UCSD-AML1 (cell line): ENCODE data around the gene IFT122.
"Not testable (repeated sequence)": the region's sequence is repeated elsewhere in the genome, so short reads cannot be mapped to it uniquely, and the experiment has no call there.

Source experiments
- DNase-seq: peaks from one replicate; lab custom pipeline; 2025; ENCODE audit not compliant: unreplicated experiment; lab: John Stamatoyannopoulos, UW

The IFT122 gene

GRCh38 chr3:129439817-129440617, at the start of gene IFT122, which contains the start of gene MBD4:
Gene IFT122 (plus strand): TSS chr3:129440224. CDS start chr3:129440331, 107 bp downstream.
Gene MBD4 (minus strand): TSS chr3:129439948. CDS start chr3:129439833, 115 bp downstream.
- DNase-seq, result peak; percentile 99

GRCh38 chr3:129391583-129391982, 48.4 kb upstream of the IFT122 start:
- not testable (repeated sequence) for DNase-seq

DNA sequence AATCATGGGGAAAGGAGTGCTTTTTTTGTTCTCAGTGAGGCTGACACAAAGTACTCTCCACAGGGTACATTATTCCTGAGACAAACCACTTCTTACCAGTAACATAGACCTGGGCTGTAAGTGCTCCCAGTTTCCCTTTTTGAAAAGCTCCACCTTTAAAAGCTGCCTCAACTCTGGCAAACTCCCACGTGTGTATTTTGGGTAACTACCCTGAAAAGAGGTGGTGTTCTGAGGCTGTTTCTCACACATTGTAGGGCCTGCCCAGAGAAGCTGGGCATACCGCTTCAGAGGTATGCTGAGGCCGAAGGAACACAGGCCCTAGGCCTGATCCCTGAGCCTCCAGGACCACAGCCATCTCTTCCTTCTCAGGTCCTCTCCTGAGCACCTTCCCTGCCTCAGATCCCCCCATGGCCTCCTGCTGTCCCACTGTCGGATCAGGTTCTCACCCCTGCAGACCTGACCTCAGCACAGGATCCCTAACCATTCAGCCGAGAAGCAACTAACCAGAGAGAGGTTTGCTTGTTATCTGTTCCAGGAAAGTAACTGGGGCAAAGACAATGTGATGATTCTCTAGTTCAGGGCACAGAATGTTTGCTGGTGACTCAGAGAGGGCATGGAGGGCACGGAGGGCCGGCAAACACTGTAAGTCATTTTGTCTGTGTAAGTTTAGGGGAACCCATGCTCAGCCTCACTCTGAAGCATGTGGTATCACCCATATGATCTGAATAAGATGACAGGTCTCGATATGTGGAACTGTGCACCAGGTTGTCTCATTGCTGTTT, 47.7 kb upstream of the IFT122 start:
- not testable (repeated sequence) for DNase-seq

DNA sequence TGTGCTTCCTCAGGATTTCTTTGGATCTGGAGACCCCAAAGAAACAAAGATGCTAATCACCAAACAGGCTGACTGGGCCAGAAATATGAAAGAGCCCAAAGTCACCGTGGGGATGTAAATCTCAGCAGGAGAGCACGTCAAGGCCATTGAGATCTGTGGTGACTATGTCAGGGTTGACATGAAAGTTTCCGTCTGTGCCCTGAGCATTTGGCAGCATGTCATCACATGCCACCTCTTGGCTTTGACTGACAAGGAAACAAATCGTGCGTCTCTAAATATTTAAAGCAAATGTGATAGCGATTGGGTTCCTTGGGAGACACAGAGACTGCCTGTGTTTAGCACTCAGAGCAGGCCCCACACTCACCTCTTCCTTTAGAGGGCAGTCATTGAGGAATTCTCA, 46.8 kb upstream of the IFT122 start:
- no peak for DNase-seq

- DNase-seq, result not testable (repeated sequence)
Measured at GRCh38 chr3:129393760-129394564, 46.1 kb upstream of the IFT122 start.

DNA sequence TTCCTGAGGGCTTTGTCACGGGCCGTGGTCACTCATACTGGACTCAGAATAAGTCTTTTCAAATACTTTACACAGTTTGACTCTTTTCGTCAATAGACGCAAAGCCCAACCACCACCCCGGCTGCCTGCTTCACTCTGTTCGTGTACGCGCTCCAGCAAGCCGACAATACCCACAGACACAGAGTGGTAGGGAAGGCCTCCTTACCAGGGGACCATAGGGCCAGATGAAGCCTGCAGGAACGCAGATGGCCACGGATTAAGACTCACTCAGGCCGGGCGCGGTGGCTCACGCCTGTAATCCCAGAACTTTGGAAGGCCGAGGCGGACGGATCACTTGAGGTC, 41.2 kb upstream of the IFT122 start:
- no peak for DNase-seq

GRCh38 chr3:129399145-129399894, 40.7 kb upstream of the IFT122 start:
- DNase-seq, result peak; percentile 67

DNA sequence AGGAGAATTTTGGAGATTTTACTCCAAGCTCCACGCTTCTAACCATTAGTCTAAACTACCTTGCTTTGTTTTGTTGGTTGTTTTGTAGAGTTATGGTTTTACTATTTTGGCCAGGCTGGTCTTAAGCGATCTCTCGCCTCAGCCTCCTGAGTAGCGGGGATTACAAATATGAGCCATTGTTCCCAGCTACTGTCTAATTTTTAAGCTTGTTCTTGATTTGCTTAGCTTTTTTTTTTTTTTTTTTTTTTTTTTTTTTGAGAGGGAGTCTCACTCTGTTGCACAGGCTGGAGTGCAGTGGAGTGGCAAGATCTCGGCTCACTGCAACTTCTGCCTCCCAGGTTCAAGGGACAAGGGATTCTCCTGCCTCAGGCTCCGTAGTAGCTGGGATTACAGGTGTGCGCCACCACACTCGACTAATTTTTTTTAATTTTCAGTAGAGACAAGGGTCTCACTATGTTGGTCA, 40.1 kb upstream of the IFT122 start:
- no peak for DNase-seq

- no peak for DNase-seq
Measured at GRCh38 chr3:129402210-129402609, 37.8 kb upstream of the IFT122 start.

- DNase-seq, result no peak
Measured at GRCh38 chr3:129402616-129403015, 37.4 kb upstream of the IFT122 start.

- no peak for DNase-seq
Measured at GRCh38 chr3:129403450-129403849, 36.6 kb upstream of the IFT122 start.

- no peak for DNase-seq
Measured at GRCh38 chr3:129404130-129404529, 35.9 kb upstream of the IFT122 start.

GRCh38 chr3:129404610-129405009, 35.4 kb upstream of the IFT122 start:
- no peak for DNase-seq

GRCh38 chr3:129409541-129409940, 30.5 kb upstream of the IFT122 start:
- no peak for DNase-seq

DNA sequence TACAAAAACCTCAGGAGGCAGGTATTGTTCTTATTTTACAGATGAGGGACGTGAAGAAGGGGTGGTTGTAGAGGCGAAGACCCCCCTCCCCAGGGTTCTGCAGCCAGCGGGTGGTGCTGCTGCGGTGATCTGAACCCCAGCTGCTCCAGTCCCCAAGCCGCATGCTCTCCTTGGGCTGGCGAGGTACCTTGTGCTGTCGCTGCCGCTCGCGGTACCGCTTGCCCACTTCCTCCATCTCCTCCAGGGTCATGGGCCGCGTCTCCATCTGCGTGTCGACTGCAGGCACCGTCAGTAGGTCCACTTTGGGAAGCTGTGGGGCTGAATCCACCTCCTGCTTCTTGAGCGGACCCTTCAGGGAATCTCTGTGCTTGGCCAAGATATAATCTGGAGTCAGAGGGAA, 29.1 kb upstream of the IFT122 start:
- DNase-seq, result no peak

DNA sequence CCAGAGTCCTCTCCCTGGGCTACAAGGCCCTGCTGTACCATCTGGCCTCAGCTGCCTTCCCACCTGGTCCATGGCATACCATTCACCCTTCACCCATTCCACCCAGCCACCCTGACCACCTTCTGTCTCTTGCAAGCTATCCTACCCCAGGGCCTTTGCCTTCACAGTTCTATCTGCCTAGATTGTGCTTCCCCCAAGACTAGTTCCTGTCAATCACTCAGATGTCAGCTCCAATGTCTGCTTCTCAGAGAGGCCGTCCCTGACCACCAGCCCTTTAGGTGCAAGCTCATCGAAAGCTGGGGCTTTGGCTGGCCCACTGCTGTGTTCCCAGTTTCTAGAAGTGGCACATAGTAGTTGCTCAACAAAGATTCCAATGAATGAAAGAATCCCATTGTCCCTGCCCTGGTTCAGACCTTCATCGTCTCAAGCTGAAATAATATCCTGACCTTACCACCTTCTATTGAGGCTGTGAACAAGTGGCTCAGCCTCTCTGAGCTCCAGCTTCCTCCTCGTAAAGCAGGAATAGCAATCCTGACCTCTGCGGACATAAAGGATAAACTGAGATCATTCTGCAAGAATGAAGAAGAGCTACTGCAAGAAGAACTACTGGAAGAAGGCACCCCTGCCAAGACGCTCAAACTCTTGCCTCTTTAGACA, 27.4 kb upstream of the IFT122 start:
- DNase-seq, result no peak

DNA sequence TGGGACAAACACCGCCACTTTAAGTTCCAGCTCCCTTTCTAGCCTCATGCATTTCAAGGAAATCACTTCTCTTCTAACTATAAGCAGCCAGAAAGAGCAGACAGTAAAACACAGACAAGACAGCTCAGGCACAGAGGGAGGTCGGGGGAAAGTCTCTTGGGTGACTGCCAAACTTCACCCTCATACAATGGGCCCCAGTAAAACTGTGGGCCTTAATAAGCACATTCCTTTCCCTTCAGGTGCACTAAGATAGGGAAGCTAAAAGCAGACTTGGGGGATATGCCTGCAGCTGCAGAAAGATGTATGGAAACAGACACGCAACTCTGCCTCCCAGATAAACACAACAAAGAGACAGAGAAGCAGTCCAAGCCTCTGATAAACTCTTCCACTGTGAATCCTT, 26.8 kb upstream of the IFT122 start:
- DNase-seq, result not testable (repeated sequence)

DNA sequence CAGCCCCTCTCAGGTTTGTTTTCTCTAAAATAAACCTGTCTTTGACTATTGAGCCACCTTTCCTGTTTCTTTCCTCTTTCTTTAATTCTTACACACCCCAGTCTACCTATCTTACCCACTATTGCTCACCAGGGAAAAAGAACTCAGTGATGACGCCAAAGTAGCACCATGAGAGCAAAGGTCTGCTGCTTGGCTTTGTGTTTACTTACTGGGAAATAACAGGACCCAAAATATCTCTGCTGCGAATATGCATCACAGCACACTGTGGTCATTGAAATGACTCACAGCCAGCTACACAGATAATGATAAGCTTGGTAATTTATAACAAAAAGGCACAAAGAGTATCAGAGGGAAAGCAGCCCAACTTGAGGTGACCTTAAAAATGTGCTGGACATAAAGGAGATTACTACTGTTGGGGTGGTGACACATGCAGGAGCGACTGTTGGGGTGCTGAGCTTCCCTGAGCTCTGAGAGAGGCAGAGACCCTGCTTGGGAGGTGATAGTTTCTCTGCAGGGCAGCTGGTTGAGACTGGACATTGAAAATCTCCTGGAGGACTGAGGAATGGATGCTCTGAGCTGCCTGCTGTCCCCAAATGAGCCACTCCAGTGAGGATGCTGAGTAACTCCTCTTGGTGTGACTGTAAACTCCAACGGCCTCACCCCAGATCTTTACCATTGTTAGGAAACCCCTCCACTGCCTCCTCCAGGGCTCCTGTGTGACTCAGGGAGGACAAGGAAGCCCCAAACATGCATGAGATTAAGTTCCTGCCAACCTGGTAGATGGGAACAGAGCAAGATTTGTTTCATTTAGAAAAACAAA, 26.1 kb upstream of the IFT122 start:
- no peak for DNase-seq

DNA sequence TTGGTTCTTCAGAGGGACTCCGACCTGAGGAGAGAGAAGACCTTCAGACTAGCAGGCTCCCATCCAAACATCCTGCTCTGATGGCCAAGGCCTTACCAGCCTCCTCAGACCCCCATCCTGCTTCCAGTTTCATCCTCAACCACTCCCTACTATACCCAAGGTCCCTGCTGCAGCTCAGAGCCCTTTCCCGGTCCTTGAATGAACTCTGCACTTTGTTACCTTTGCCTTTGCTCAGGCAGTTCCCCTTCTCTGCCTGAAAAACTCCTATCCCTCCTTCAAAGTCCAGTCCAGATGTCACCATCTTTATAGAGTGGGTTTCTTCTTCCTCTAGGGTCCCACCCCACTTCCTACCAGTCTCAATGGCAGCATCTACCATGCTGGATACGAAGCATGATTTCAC, 24.6 kb upstream of the IFT122 start:
- no peak for DNase-seq
